Loucy (cell line): ENCODE results near the gene GNB5.

Experiments
- H2AFZ ChIP-seq: fragments of 200-600 bp; sonication (generic); 2 replicates; pipeline ENCODE4 v1.6.0; 2016; ENCODE audit warnings: antibody characterized with exemption, mild to moderate bottlenecking, low read length, moderate library complexity
- H3F3A ChIP-seq: fragments of 200-600 bp; 2 replicates; pipeline ENCODE4 v1.6.0; 2016; ENCODE audit warnings: antibody characterized with exemption, low read depth, mild to moderate bottlenecking
- H3K27me3 ChIP-seq: fragments of 200-600 bp; sonication (generic); 2 replicates; pipeline ENCODE4 v1.6.1; 2014; ENCODE audit warnings: low read length, mild to moderate bottlenecking; ENCODE audit not compliant: insufficient read depth, poor library complexity, severe bottlenecking
- H3K36me3 ChIP-seq: fragments of 200-600 bp; sonication (generic); 2 replicates; pipeline ENCODE4 v1.6.1; 2016; ENCODE audit warnings: low read length; ENCODE audit not compliant: insufficient read depth
- H3K4me1 ChIP-seq: fragments of 200-600 bp; sonication (generic); 2 replicates; pipeline ENCODE4 v1.5.1; 2014; ENCODE audit warnings: low read length, mild to moderate bottlenecking; ENCODE audit not compliant: insufficient read depth, poor library complexity, severe bottlenecking
- H3K4me2 ChIP-seq: fragments of 200-600 bp; sonication (generic); 2 replicates; pipeline ENCODE4 v1.6.0; 2014; ENCODE audit warnings: antibody characterized with exemption, low read length, low read depth, mild to moderate bottlenecking; ENCODE audit not compliant: poor library complexity, severe bottlenecking
- H3K4me3 ChIP-seq: fragments of 200-600 bp; sonication (generic); 2 replicates; pipeline ENCODE4 v1.5.1; 2014; ENCODE audit warnings: low read length, mild to moderate bottlenecking, mixed read lengths; ENCODE audit not compliant: poor library complexity, severe bottlenecking
- H3K79me2 ChIP-seq: fragments of 200-600 bp; sonication (generic); 2 replicates; pipeline ENCODE4 v1.6.1; 2014; ENCODE audit warnings: low read length; ENCODE audit not compliant: insufficient read depth
- H3K9ac ChIP-seq: fragments of 200-600 bp; sonication (generic); 2 replicates; pipeline ENCODE4 v1.6.0; 2014; ENCODE audit warnings: mild to moderate bottlenecking, low read depth, low read length, moderate library complexity; ENCODE audit not compliant: poor library complexity, severe bottlenecking
- H3K9me2 ChIP-seq: fragments of 200-600 bp; sonication (generic); replicated peaks from 2 replicates; pipeline ENCODE4 v1.6.1; 2016; ENCODE audit warnings: low read depth, low read length, mixed read lengths
- H3K9me3 ChIP-seq: fragments of 200-600 bp; sonication (generic); 2 replicates; pipeline ENCODE4 v1.6.1; 2014; ENCODE audit warnings: mild to moderate bottlenecking, antibody characterized with exemption, low read length, low read depth; ENCODE audit not compliant: insufficient read depth
- H4K20me1 ChIP-seq: fragments of 200-600 bp; sonication (generic); 2 replicates; pipeline ENCODE4 v1.6.0; 2014; ENCODE audit warnings: antibody characterized with exemption, low read length, mild to moderate bottlenecking; ENCODE audit not compliant: insufficient read depth, poor library complexity, severe bottlenecking
- CTCF ChIP-seq: fragments of 200-600 bp; sonication (generic); conservative IDR thresholded peaks from 2 replicates; pipeline ENCODE4 v1.5.1; 2014; ENCODE audit warnings: mild to moderate bottlenecking, antibody characterized with exemption, low read length
- EZH2phosphoT487 ChIP-seq: fragments of 200-600 bp; IDR thresholded peaks from 2 replicates; pipeline ENCODE4 v1.6.1; 2018; ENCODE audit warnings: antibody characterized with exemption, mild to moderate bottlenecking, moderate library complexity, borderline replicate concordance

GNB5 gene

GRCh38 chr15:52136442-52136980, 54.7 kb downstream of the GNB5 start:
- H4K20me1 ChIP-seq, result no peaks in the 10 kb centered on the region
- no peaks in the 10 kb centered on the region for H3K9me3 ChIP-seq
- H3K9me2 ChIP-seq, result no peaks in the 10 kb centered on the region
- H3K4me3 ChIP-seq, result no peak overlapping the region
- no peaks in the 10 kb centered on the region for H3K79me2 ChIP-seq
- TF ChIP-seq EZH2phosphoT487 (no peak), CTCF (no peak)
- no peak overlapping the region for H3K9ac ChIP-seq
- H3F3A ChIP-seq, result no peaks in the 10 kb centered on the region
- H3K4me2 ChIP-seq, result no peak overlapping the region
- H3K4me1 ChIP-seq, result peaks cover 13% of the 10 kb centered on the region
- no peaks in the 10 kb centered on the region for H3K27me3 ChIP-seq
- peaks cover 36% of the 10 kb centered on the region; the same call in 1 of the 2 replicates for H3K36me3 ChIP-seq
- H2AFZ ChIP-seq, result no peak overlapping the region

DNA sequence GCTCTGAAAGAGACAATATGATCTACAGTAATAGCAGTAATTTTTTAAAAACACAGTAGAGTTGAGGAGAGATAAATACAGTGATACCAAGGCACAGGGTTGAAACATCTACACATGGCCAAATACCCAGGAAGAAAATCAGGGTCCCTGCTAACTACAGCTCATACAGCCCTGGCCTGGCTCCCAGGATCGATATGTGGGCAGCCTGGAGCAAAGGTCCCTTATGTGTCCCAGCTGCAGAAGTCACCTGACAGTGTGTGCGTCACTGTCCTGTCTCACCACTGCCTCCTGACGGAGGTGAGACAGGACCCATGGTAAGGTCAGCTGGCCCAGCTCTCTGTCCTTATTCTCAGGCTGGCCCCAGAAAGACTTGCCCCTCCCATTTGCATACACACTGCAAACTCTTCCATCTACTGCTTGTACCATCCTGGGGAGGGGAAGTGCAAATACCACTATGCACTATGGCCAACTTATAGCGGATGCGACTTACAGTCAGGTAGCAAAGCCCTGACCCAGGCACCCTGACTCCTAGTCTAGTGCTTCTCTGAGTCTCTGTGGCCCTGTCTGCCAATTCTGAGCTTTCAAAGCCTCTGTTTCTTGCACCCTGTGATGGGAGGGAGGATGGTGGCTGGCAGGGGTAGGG, 56.6 kb downstream of the GNB5 start:
- Histone ChIP-seq H4K20me1 (no peaks in the 10 kb centered on the region), H3K27me3 (no peaks in the 10 kb centered on the region), H2AFZ (no peak overlapping the region), H3K9me3 (no peaks in the 10 kb centered on the region), H3F3A (no peaks in the 10 kb centered on the region), H3K9ac (no peak overlapping the region), H3K4me3 (no peak overlapping the region), H3K79me2 (no peaks in the 10 kb centered on the region), H3K36me3 (peaks cover 32% of the 10 kb centered on the region; the same call in 1 of the 2 replicates), H3K4me2 (no peak overlapping the region), H3K9me2 (no peaks in the 10 kb centered on the region), H3K4me1 (peaks cover 13% of the 10 kb centered on the region)
- TF ChIP-seq CTCF, result no peak
- no peak for TF ChIP-seq EZH2phosphoT487

GRCh38 chr15:52133510-52134220, 57.5 kb downstream of the GNB5 start:
- no peaks in the 10 kb centered on the region for H3K27me3 ChIP-seq
- no peak overlapping the region for H2AFZ ChIP-seq
- no peak for TF ChIP-seq EZH2phosphoT487
- TF ChIP-seq CTCF, result no peak
- H3K4me2 ChIP-seq, result no peak overlapping the region
- no peaks in the 10 kb centered on the region for H3F3A ChIP-seq
- no peak overlapping the region for H3K4me3 ChIP-seq
- H3K9me3 ChIP-seq, result no peaks in the 10 kb centered on the region
- H3K9ac ChIP-seq, result no peak overlapping the region
- H3K79me2 ChIP-seq, result no peaks in the 10 kb centered on the region
- H3K9me2 ChIP-seq, result no peaks in the 10 kb centered on the region
- H4K20me1 ChIP-seq, result no peaks in the 10 kb centered on the region
- peaks cover 37% of the 10 kb centered on the region; the same call in 1 of the 2 replicates for H3K36me3 ChIP-seq
- H3K4me1 ChIP-seq, result peaks cover 13% of the 10 kb centered on the region
